ENCODE measurements around the gene ITGAL.
"Not testable (repeated sequence)": the region's sequence is repeated elsewhere in the genome, so short reads cannot be mapped to it uniquely, and the experiment has no call there.

ITGAL gene

GRCh38 chr16:30457743-30458560, 14.6 kb upstream of the ITGAL start:
- DNase-seq, result no peak

DNA sequence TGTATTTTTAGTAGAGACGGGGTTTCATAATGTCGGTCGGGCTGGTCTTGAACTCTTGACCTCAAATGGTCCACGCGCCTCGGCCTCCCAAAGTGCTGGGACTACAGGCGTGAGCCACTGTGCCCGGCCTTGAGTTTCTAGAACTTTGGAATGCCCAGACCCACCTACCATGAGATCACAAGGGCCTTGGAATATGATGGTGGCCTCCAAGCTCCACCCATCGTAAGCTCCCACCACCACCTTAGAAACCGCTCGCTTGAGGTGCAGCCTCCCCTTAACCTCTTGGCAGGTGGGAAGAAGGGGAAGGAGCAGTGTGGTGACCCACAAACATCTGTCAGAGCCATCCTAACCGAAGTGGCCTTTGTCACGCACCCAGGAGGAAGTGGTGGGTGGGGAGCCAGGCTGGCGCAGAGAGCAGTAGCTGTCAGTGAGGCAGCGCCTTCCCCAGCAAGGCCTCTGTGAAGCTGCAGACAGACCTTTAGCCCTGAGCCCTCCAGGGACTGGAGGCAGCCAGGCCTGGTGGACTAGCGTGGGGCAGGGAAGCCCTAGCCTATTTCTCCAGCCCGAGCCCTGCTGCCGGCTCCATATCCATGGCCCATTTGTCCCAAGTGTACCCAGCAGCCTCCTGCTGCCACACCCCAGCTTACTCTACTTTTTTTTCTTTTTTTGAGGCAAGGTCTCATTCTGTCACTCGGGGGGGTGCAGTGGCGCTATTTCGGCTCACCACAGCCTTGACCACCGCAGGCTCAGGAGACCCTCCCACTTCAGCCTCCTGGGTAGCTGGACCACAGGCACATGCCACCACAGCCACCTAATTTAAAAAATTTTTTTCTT, 13.8 kb upstream of the ITGAL start:
- DNase-seq, result peak; percentile 88

- no peak for DNase-seq
Observed at GRCh38 chr16:30459456-30459855, 13.1 kb upstream of the ITGAL start.

GRCh38 chr16:30461426-30461825, 11.1 kb upstream of the ITGAL start:
- not testable (repeated sequence) for DNase-seq

DNA sequence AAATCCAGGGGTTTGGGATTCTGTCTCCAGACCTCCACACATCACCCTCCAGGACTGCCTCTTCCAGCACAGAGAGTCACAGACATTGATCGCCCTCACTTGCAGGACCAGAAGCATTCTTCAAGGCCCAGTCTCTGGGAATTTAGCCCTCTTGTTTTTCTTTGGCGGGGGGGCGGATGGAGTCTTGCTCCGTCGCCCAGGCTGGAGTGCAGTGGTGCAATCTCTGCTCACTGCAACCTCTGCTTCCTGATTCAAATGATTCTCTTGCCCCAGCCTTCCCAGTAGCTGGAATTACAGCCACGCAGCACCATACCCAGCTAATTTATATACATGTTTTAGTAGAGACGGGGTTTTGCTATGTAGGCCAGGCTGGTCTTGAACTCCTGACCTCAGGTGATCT, 8.5 kb upstream of the ITGAL start:
- no peak for DNase-seq

- peak; percentile 30 for DNase-seq
Observed at GRCh38 chr16:30470170-30470512, 2.4 kb upstream of the ITGAL start.

DNA sequence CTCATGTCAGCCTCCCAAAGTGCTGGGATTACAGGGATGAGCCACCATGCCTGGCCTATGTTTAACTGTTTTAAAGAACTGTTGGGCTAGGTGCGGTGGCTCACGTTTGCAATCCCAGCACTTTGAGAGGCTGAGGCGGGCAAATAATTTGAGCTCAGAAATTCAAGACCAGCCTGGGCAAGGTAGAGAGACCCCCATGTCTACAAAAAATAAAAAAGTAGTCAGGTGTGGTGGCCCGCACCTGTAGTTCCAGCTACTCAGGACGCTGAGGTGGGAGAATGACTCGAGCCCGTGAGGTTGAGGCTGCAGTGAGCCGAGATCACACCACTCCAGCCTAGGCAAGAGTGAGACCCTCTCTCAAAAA, 1.9 kb upstream of the ITGAL start:
- DNase-seq, result no peak

DNA sequence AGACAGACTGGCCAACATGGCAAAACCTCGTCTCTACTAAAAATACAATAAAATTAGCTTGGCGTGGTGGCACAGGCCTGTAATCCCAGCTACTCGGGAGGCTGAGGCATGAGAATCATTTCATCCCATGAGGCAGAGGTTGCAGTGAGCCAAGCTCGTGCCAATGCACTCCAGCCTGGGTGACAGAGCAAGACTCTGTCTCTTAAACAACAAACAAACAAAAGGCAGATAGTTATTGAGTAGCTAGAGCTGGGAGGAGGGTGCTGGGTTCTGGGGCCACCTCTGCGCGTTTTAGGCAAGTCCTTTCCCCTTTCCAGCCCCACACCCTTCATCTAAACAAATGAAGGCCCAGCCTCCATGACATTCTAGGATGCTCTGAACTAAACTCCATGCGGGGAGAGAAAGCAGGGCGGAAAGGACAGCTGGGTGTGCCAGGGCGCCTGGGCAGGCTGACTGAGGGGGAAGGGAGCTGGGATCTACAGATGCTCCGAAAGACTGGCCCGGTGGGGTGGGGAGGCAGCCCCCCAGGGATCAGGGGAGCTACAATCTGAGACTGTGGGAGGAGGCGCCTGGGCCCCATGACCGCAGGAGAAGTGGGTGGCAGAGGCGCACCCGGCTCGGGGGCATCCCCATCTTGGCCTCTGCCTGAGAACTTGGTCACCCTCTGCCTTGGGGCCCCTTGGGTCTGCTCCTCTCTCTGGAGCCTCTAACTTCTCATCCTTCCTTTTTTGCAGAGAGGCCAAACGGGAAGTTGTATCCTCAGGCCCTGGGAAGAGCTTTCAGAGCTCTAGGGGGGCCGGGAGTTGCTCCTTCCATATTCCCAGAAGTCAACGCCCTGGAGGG, 910 bp downstream of the ITGAL start:
- peak; percentile 75 for DNase-seq

DNA sequence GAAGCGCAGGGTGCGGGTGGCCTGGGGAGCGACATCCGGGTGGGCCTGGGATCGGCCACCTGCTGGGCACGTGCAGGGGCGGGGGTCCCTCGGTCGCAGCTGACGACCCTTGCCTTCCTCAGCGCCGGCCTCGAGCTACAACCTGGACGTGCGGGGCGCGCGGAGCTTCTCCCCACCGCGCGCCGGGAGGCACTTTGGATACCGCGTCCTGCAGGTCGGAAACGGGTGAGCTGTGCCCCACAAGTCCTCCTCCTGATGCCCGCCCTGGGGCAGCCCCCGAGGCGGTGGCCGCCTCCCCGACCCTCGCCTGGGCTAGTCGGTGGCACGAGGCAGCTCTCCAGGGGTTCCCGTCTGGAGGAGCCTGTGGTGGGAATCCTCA, 1.5 kb downstream of the ITGAL start:
- DNase-seq, result no peak

DNA sequence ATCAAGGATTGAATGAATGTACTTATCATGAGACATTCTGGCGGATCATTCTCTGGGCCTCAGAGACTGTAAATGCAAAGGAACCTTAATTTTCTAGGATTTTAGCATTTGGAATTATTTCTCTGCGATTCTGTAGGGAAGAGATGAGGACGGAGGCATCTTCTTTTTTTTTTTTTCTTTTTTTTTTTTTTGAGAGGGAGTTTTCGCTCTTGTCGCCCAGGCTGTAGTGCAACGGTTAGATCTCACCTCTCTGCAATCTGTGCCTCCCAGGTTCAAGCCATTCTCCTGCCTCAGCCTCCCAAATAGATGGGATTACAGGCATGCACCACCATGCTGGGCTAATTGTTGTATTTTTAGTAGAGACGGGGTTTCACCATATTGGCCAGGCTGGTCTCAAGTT, 2.1 kb downstream of the ITGAL start:
- DNase-seq, result no peak

DNA sequence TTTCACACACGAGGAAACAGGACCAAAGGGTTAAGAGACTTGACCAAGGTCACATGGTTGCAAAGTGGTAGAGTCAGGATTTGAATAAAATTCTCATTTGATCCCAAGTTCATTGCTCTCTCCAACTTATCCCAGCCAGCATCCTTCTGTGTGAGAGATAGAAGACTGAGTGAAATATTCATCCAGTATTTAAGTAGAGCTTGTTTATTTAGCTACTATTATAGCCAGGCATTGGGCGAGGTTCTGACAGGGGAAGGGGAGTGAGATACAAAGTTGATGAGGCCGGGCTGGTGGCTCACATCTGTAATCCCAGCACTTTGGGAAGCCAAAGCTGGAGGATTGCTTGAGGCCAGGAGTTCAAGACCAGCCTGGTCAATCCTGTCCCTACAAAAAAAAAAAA, 4.4 kb downstream of the ITGAL start:
- no peak for DNase-seq

DNA sequence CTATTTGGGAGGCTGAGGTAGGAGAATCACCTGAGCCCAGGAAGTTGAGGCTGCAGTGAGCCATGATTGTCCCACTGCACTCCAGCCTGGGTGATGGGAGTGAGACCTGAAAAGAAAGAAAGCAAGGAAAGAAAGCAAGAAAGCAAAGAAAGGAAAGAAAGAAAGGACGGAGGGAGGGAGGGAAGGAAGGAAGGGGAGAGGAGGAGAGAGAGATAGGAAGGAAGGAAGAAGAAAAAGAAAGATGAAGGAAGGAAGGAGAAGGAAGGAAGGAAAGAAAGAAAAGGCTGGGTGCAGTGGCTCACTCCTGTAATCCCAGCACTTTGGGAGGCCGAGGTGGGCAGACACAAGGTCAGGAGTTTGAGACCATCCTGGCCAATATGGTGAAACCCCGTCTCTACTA, 5.2 kb downstream of the ITGAL start:
- not testable (repeated sequence) for DNase-seq

DNA sequence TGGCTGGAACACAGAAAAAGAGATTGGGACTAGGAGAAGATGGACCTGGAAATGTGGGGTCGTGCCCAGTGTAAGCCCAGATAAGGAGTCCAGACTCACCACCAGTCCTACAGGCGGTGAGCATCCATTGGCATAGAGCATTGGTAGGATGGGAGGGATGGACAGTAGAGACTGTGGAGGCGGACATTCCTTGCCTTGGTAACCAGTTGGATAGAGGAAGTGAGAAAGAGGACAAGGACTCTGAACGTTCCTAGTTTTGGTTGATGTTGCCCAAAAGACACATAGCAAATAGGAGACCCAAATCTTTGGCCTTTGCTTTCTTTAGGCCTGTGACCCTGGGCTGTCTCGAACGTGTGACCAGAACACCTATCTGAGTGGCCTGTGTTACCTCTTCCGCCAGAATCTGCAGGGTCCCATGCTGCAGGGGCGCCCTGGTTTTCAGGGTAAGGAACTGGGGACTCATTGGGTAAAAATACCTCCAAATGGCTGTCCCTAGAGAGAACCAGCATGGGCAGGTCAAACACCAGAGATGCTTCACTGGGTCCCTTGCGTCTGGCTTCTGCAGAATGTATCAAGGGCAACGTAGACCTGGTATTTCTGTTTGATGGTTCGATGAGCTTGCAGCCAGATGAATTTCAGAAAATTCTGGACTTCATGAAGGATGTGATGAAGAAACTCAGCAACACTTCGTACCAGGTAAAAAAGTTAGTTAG, 6.4 kb downstream of the ITGAL start:
- peak; percentile 60 for DNase-seq

- peak; percentile 33 for DNase-seq
Observed at GRCh38 chr16:30481381-30481780, 8.8 kb downstream of the ITGAL start.

- DNase-seq, result no peak
Observed at GRCh38 chr16:30482366-30482765, 9.8 kb downstream of the ITGAL start.

DNA sequence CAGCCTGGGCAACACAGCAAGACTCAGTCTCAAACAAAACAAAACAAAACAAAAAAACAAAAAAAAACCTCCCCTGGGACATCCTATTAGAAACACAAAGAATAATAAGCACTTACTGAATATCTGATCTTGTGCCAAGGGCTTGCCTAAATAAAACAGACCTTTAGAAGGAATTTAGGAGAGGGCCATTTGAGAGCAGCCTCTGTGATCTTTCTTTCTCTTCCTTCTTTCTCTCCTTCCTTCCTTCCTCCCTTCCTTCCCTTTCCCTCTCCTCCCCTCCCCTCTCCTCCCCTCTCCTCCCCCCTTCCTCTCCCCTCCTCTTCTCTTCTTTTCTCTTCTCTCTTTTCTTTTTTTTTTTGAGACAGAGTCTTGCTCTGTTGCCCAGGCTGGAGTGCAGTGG, 12.3 kb downstream of the ITGAL start:
- DNase-seq, result no peak

- no peak for DNase-seq
Observed at GRCh38 chr16:30485818-30486436, 13.4 kb downstream of the ITGAL start.

DNA sequence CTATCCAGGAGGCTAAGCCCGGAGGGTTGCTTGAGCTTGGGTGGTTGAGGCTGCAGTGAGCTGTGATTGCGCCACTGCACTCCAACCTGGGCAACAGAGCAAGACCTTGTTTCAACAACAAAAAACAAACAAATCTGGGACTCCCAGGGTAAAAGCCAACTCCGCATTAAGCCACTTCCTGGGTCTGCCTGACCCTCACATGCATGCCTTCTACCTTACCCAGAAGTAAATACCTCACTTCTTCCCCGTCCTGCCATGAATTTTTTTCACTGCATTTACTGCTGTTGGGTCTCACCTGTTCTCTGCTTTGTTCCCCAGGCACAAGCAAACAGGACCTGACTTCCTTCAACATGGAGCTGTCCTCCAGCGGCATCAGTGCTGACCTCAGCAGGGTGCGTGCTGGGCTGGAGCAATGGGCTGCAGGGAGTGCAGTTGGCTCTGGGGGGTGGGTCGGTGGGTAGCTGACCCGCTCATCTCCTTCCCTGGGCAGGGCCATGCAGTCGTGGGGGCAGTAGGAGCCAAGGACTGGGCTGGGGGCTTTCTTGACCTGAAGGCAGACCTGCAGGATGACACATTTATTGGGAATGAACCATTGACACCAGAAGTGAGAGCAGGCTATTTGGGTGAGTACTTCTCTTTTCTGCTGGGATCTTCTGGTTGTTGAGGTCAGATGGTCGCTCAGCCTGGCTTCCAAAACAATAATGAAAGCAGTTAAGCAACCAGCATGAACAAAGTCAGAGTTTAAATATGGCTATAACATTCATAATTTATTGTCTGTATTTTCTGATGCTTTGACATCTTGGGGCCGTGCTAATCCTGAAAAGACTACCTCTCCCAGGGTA, 16.4 kb downstream of the ITGAL start:
- DNase-seq, result peak; percentile 75

- no peak for DNase-seq
Observed at GRCh38 chr16:30490210-30490609, 17.7 kb downstream of the ITGAL start.

GRCh38 chr16:30491229-30491628, 18.7 kb downstream of the ITGAL start:
- DNase-seq, result no peak

DNA sequence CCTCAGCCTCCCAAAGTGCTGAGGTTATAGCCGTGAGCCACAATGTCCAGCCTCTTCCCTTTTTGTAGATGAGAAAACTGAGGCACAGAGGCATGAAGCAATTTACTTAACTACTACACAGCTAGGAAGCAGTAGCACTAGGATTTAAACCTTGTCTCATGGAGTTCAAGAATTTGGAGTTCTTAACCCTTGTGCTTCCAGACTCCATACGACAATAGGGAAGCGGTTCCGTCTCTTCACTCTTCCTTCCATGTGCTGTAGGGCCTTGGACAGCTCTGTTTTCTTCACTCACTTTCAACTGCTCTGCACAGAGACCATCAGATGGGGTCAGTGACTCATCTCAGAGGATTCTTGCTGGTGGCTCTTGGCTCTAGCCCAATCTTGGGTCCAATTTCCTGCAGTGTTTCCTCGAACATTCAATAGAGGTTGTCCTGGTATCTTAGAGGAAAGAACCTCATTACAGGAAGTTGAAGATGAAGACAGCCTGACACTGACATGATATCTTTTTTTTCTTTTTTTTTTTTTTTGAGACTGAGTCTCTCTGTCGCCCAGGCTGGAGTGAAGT, 19.3 kb downstream of the ITGAL start:
- DNase-seq, result peak; percentile 20

All from inflammatory macrophage treated with lipopolysaccharide for 4 hours (primary cell).